HL-60 (cell line): ENCODE measurements around the gene TRIM36.

Source experiments
- DNase-seq, 2 experiments: peaks; one replicate each; pipeline ENCODE4 v3.0.0-alpha.2; 2010 to 2020; ENCODE audit warnings: low read depth in 1 of 2, low spot score in 1 of 2
- H3K27ac ChIP-seq: fragments of 250-450 bp; sonication (Bioruptor Pico); replicated peaks from 2 replicates; pipeline ENCODE4 v1.5.1; 2020; ENCODE audit warnings: mild to moderate bottlenecking, moderate library complexity
- H3K27me3 ChIP-seq: fragments of 250-450 bp; sonication (Bioruptor Pico); 2 replicates; pipeline ENCODE4 v1.5.1; 2021; ENCODE audit warnings: mild to moderate bottlenecking, moderate library complexity; ENCODE audit not compliant: insufficient read depth, poor library complexity, severe bottlenecking
- H3K4me3 ChIP-seq: replicated peaks from 2 replicates; pipeline ENCODE4 v1.5.1; 2011; ENCODE audit warnings: mild to moderate bottlenecking, control low read depth, low read length; ENCODE audit not compliant: insufficient read depth
- CTCF ChIP-seq: IDR thresholded peaks from one replicate; pipeline ENCODE4 v1.5.1; 2011; ENCODE audit warnings: low read length, control low read depth, inconsistent platforms; ENCODE audit not compliant: insufficient read depth
- GABPA ChIP-seq: IDR thresholded peaks from 2 replicates; pipeline ENCODE4 v1.6.1; 2012; ENCODE audit warnings: low read depth
- POLR2AphosphoS5 ChIP-seq: IDR thresholded peaks from 2 replicates; pipeline ENCODE4 v1.6.1; 2012; ENCODE audit warnings: low read depth
- REST ChIP-seq: IDR thresholded peaks from 2 replicates; pipeline ENCODE4 v1.6.1; 2012; ENCODE audit warnings: low read depth; ENCODE audit not compliant: insufficient replicate concordance
- SPI1 ChIP-seq: IDR thresholded peaks from 2 replicates; pipeline ENCODE4 v1.6.1; 2012; ENCODE audit warnings: low read depth, mild to moderate bottlenecking, borderline replicate concordance

The TRIM36 gene

GRCh38 chr5:115184770-115185169 is 15.1 kb upstream of the TRIM36 start:
- no peaks in the 10 kb centered on the region for H3K27me3 ChIP-seq
- no peak overlapping the region for H3K27ac ChIP-seq
- no peak for DNase-seq
- TF ChIP-seq REST: no peak
- no peak for TF ChIP-seq CTCF
- TF ChIP-seq GABPA: no peak
- TF ChIP-seq SPI1: no peak
- TF ChIP-seq POLR2AphosphoS5: no peak
- H3K4me3 ChIP-seq: no peak overlapping the region

GRCh38 chr5:115181757-115182156 is 12.0 kb upstream of the TRIM36 start:
- TF ChIP-seq REST: no peak
- no peak for TF ChIP-seq GABPA
- TF ChIP-seq POLR2AphosphoS5: no peak
- TF ChIP-seq CTCF: no peak
- TF ChIP-seq SPI1: no peak
- H3K27me3 ChIP-seq: no peaks in the 10 kb centered on the region
- no peak for DNase-seq
- no peak overlapping the region for H3K4me3 ChIP-seq
- H3K27ac ChIP-seq: no peak overlapping the region

GRCh38 chr5:115180165-115180709 is 10.5 kb upstream of the TRIM36 start:
- Histone ChIP-seq H3K4me3 (peak overlapping the region; percentile 35), H3K27me3 (no peaks in the 10 kb centered on the region), H3K27ac (no peak overlapping the region)
- no peak for TF ChIP-seq SPI1
- TF ChIP-seq GABPA: no peak
- TF ChIP-seq REST: no peak
- TF ChIP-seq POLR2AphosphoS5: no peak
- TF ChIP-seq CTCF: no peak
- peak in 1 of 2 experiments; percentile 6 for DNase-seq
